DOHH2 (cell line): Measurements from ENCODE around the gene POC1B.

Source experiments
- CTCF ChIP-seq: fragments of 200-600 bp; sonication (generic); IDR thresholded peaks from one replicate; pipeline ENCODE4 v1.5.1; 2014; ENCODE audit warnings: antibody characterized with exemption, mild to moderate bottlenecking, low read depth, low read length; ENCODE audit not compliant: poor library complexity, severe bottlenecking
- EZH2phosphoT487 ChIP-seq: fragments of 200-600 bp; sonication (generic); IDR thresholded peaks from 2 replicates; pipeline ENCODE4 v1.6.1; 2017; ENCODE audit warnings: borderline replicate concordance, mild to moderate bottlenecking, antibody characterized with exemption, low read length, moderate library complexity, mixed read lengths

DNA sequence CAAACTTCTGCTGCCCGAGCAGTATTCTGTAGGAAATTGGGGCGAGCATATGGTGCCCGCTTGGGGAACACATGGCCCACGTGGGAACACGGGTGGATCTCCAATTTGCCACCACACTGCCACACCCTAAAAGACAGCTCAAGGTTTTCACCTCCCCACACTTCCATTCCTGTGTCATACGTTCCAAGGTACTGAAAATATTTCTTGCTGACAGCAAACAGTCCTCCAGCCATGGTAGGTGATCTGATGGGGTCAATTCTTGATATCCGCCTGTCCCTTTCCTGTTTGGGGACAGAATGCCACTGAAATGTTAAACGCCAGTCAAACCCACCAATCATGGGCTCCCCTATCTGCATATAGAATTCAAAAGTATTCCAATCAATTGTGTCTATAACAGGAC, 2.5 kb downstream of the POC1B start:
- TF ChIP-seq CTCF (no peak), EZH2phosphoT487 (no peak)
